Prostate gland (tissue), 2 donors: ENCODE data around the gene AFMID. TPM values are rescaled to one million over a fixed set of nuclear protein-coding genes. Genes with fewer than 3 reads are reported as not detected.

Source experiments
- DNase-seq: peaks from one replicate; pipeline ENCODE4 v3.0.0-alpha.2; 2019; ENCODE audit warnings: low spot score
- H3K27ac ChIP-seq, 2 donors: fragments of 200-600 bp; sonication (generic); 2 replicates each; pipeline ENCODE4 v1.5.1; 2017 to 2019
- H3K27me3 ChIP-seq: fragments of 200-600 bp; sonication (generic); replicated peaks from 2 replicates; pipeline ENCODE4 v1.5.1; 2019; ENCODE audit not compliant: insufficient read depth
- H3K36me3 ChIP-seq, 2 donors: fragments of 200-600 bp; sonication (generic); 1 replicate in 1 of 2; 2 replicates in 1 of 2; pipeline versions ENCODE4 v1.5.1 to v1.8.1; 2017 to 2019
- H3K4me1 ChIP-seq: fragments of 200-600 bp; sonication (generic); replicated peaks from 2 replicates; pipeline ENCODE4 v1.5.1; 2019
- H3K4me3 ChIP-seq, 2 donors: fragments of 200-600 bp; sonication (generic); 2 replicates each; pipeline ENCODE4 v1.5.1; 2017 to 2019
- H3K9me3 ChIP-seq: fragments of 200-600 bp; sonication (generic); 2 replicates; pipeline ENCODE4 v1.5.1; 2017
- CTCF ChIP-seq, 4 experiments: fragments of 200-600 bp in 2 of 4; fragments of 450-650 bp in 2 of 4; sonication (generic) in 2 of 4; IDR thresholded peaks; 1 replicate in 3 of 4; 2 replicates in 1 of 4; pipeline ENCODE4 v1.5.1; 2016 to 2019; ENCODE audit warnings: antibody characterized with exemption in 4 of 4, mild to moderate bottlenecking in 2 of 4, moderate library complexity in 2 of 4
- POLR2A ChIP-seq: fragments of 450-650 bp; IDR thresholded peaks from one replicate; pipeline ENCODE4 v1.6.1; 2016; ENCODE audit warnings: antibody characterized with exemption, mild to moderate bottlenecking
- POLR2AphosphoS5 ChIP-seq: sonication (generic); formaldehyde crosslinking; IDR thresholded peaks from one replicate; pipeline ENCODE4 v1.6.1; 2017; ENCODE audit warnings: antibody characterized with exemption
- WGBS: methylation state at CpG from one replicate; pipeline ENCODE4 v1.1.5; 2018; 5-methylcytosine and 5-hydroxymethylcytosine counted together
- intact Hi-C: fragments of 100-400 bp; cut with DNase I; formaldehyde crosslinking; loops from one replicate; pipeline ENCODE4 v1.14.2; 2022
- total RNA-seq, 2 donors: library from RNA; depleted of rRNA; stranded (reverse); fragments of >200 nt; gene quantifications; one replicate each; pipeline ENCODE4 v1.1.0, GENCODE V29; 2016

The AFMID gene
- total RNA-seq, 2 donors from 2014 or later: 116 to 122 TPM

- no peaks in the 10 kb centered on the region for H3K36me3 ChIP-seq
- WGBS: 23% methylated on average over 58 of the region's 58 CpGs
- intact Hi-C loops: no loop called here
- peak; percentile 82 for TF ChIP-seq POLR2A
- TF ChIP-seq CTCF (IDR thresholded peaks at IDR 0.05): no peak
- peak; percentile 29 for TF ChIP-seq POLR2AphosphoS5
- no peaks in the 10 kb centered on the region for H3K4me1 ChIP-seq
- H3K4me3 ChIP-seq: no peak overlapping the region
- DNase-seq: peak; percentile 91
- H3K27me3 ChIP-seq: no peaks in the 10 kb centered on the region
- H3K27ac ChIP-seq: no peak overlapping the region
- H3K9me3 ChIP-seq: no peaks in the 10 kb centered on the region
These were observed 46.8 kb upstream of the AFMID start for GRCh38 chr17:78140169-78141051.

- no peak overlapping the region for H3K4me3 ChIP-seq
- DNase-seq: no peak
- H3K4me1 ChIP-seq: no peaks in the 10 kb centered on the region
- intact Hi-C loops: no loop called here
- H3K27me3 ChIP-seq: no peaks in the 10 kb centered on the region
- no peaks in the 10 kb centered on the region for H3K9me3 ChIP-seq
- TF ChIP-seq CTCF (IDR thresholded peaks at IDR 0.05) (no peak), POLR2AphosphoS5 (no peak), POLR2A (no peak)
- WGBS: 71% methylated on average over 20 of the region's 20 CpGs
- no peaks in the 10 kb centered on the region for H3K36me3 ChIP-seq
- no peak overlapping the region for H3K27ac ChIP-seq
These were observed 45.6 kb upstream of the AFMID start for GRCh38 chr17:78141437-78142118.

GRCh38 chr17:78142119-78142861 lies 44.9 kb upstream of the AFMID start:
- Histone ChIP-seq H3K4me1 (no peaks in the 10 kb centered on the region), H3K4me3 (no peak overlapping the region), H3K27ac (no peak overlapping the region), H3K9me3 (no peaks in the 10 kb centered on the region), H3K36me3 (no peaks in the 10 kb centered on the region), H3K27me3 (no peaks in the 10 kb centered on the region)
- DNase-seq: peak; percentile 83
- TF ChIP-seq POLR2AphosphoS5 (peak; percentile 68), POLR2A (peak; percentile 8), CTCF (IDR thresholded peaks at IDR 0.05) (no peak)
- intact Hi-C loops: no loop called here
- 57% methylated on average over 16 of the region's 16 CpGs for whole genome bisulfite sequencing

GRCh38 chr17:78143214-78144146 lies 43.7 kb upstream of the AFMID start:
- Histone ChIP-seq H3K4me1 (no peaks in the 10 kb centered on the region), H3K4me3 (no peak overlapping the region)

More at GRCh38 chr17:78143214-78144146, 43.7 kb upstream of the AFMID start:
- Histone ChIP-seq H3K9me3 (no peaks in the 10 kb centered on the region), H3K27me3 (no peaks in the 10 kb centered on the region), H3K27ac (no peak overlapping the region), H3K36me3 (no peaks in the 10 kb centered on the region)
- intact Hi-C loops: no loop called here
- DNase-seq: no peak
- 93% methylated on average over 21 of the region's 21 CpGs for WGBS
- TF ChIP-seq POLR2A: no peak
- TF ChIP-seq CTCF (IDR thresholded peaks at IDR 0.05): no peak
- no peak for TF ChIP-seq POLR2AphosphoS5
